Loucy (cell line): Measurements from ENCODE around the gene FIBCD1.

Source experiments
- CTCF ChIP-seq: fragments of 200-600 bp; sonication (generic); conservative IDR thresholded peaks from 2 replicates; pipeline ENCODE4 v1.5.1; 2014; ENCODE audit warnings: mild to moderate bottlenecking, antibody characterized with exemption, low read length
- EZH2phosphoT487 ChIP-seq: fragments of 200-600 bp; IDR thresholded peaks from 2 replicates; pipeline ENCODE4 v1.6.1; 2018; ENCODE audit warnings: antibody characterized with exemption, mild to moderate bottlenecking, moderate library complexity, borderline replicate concordance

GRCh38 chr9:130984521-130984920, 45.5 kb upstream of the FIBCD1 start:
- TF ChIP-seq CTCF (no peak), EZH2phosphoT487 (no peak)
